ENCODE data around the gene EGFR.

DNA sequence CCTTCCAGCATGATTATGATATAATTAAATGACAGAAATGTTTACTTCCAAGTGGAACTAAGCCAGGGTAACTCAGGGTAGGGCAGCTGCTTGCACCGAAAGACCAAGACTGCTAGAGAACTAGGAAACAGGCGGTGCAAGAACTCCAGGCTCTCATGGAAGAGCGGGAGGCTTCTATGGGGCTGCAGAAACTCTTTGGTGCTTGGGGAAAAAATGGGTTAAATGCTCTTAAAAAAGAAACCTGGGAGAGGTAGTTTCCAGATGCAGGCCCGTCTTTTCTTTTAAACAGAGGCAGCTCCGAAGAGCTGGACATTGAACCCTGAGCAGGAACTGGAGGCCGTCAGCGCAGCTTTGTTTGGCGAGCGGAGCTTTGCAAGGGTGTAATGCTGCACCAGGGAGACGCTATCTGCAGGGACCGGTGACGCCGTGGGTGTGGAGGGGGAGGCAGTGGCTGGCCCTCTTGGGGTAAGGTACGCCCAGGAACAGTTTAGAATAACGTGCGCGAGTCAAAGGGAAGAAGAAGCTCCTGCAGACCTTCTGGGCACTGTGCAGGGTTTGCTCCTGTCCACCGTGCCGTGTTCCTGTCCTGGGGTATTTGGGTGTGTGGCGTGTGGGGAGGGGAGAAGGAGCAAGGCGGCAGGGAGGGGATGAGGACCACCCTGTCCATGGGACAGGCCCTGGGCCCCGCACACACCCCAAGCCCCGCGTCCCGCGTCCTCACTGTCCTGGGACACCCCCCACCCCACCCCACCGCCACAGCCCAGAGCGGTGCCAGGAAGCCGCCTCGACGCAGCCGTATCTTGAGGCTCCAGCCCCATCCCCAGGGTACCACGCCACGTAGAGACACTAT lies 59.0 kb downstream of the EGFR start:
- TF ChIP-seq, protein P1, sequence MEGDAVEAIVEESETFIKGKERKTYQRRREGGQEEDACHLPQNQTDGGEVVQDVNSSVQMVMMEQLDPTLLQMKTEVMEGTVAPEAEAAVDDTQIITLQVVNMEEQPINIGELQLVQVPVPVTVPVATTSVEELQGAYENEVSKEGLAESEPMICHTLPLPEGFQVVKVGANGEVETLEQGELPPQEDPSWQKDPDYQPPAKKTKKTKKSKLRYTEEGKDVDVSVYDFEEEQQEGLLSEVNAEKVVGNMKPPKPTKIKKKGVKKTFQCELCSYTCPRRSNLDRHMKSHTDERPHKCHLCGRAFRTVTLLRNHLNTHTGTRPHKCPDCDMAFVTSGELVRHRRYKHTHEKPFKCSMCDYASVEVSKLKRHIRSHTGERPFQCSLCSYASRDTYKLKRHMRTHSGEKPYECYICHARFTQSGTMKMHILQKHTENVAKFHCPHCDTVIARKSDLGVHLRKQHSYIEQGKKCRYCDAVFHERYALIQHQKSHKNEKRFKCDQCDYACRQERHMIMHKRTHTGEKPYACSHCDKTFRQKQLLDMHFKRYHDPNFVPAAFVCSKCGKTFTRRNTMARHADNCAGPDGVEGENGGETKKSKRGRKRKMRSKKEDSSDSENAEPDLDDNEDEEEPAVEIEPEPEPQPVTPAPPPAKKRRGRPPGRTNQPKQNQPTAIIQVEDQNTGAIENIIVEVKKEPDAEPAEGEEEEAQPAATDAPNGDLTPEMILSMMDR (IDR thresholded peaks at IDR 0.05; ENCODE audit: extremely low read depth in 1 of 2, insufficient read depth in 1 of 2, low read depth in 1 of 2, low read length in 2 of 2): no peak
- no peak for TF ChIP-seq POLR2A (IDR thresholded peaks at IDR 0.05; ENCODE audit: low read depth, low read length)
- TF ChIP-seq, protein P2, sequence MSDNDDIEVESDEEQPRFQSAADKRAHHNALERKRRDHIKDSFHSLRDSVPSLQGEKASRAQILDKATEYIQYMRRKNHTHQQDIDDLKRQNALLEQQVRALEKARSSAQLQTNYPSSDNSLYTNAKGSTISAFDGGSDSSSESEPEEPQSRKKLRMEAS (IDR thresholded peaks at IDR 0.05; ENCODE audit: insufficient read depth, insufficient read length): no peak

Data from endothelial cell of umbilical vein (primary cell).